Measurements from ENCODE around the gene NR6A1. TPM values are rescaled to one million over a fixed set of nuclear protein-coding genes. Genes with fewer than 3 reads are reported as not detected.

NR6A1 gene
- total and polyA plus RNA-seq, 11 donors = 0.65 to 5.7 (median 1.6) TPM

DNA sequence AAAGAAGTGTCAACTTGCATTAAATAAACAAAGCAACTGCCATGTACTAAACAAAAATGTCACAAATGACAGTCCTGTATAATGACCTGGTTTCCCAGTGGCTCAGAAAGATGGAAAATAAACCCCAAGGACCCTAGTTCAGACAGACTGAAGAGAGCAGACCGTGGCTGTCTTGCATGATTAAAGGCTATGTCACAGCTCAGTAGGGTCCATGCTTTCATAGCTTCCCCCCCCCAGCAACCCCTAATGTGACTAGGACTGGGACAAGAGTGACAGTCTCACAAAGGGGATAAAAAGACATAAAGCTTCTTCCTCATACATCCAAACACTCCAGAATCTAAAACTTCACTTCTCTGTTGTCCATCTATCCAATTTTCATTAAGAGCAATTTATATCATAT is 113.6 kb downstream of the NR6A1 start:
- no peak for TF ChIP-seq POLR2A (IDR thresholded peaks at IDR 0.05)
- ATAC-seq (no peak), DNase-seq (no peak)
- peak overlapping the region in 1 of 12 donors; percentile 64 for H3K4me3 ChIP-seq
- WGBS, 4 donors = 35 to 75% (median 66%) methylated on average over 1 of the region's 1 CpG
- H3K4me1 ChIP-seq = peaks cover 0 to 35% (median 13%) of the 10 kb centered on the region in 12 donors
- H3K27me3 ChIP-seq = no peaks in the 10 kb centered on the region
- H3K27ac ChIP-seq = peak overlapping the region in 10 of 12 donors; percentile 45 to 93 (median 83)
- intact Hi-C loops (cut with DNase I) = loop anchor here in 1 of 10 donors (5.0 kb wide), 1 partner anchor 35 kb away; no protein-coding TSS in a partner anchor
- H3K36me3 ChIP-seq = no peaks in the 10 kb centered on the region
- no peaks in the 10 kb centered on the region for H3K9me3 ChIP-seq

DNA sequence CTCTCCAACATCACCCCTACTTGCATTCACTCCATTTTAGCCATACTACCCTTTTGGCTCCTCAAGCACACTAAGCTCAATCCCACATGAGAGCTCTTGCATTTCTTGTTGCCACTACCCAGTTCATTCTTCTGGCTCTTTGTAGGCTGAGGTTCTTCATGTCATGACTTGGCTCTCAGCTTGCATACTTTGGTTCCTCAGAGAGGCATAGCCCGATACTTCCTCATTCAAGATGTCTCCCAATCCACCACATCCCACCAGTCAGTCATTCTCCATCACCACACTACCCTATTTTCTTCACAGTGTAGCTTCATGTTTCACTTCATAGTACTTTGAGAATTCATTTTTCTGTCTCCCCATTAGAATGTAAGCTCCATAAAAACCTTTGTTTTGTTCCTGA is 116.7 kb downstream of the NR6A1 start:
- Histone ChIP-seq H3K9me3 (no peaks in the 10 kb centered on the region), H3K36me3 (no peaks in the 10 kb centered on the region), H3K27ac (no peak overlapping the region), H3K27me3 (no peaks in the 10 kb centered on the region), H3K4me1 (peaks cover 0 to 27% (median 3%) of the 10 kb centered on the region in 12 donors), H3K4me3 (no peak overlapping the region)
- no peak for DNase-seq
- WGBS, 4 donors = 70 to 87% (median 80%) methylated on average over 1 of the region's 1 CpG
- intact Hi-C loops (cut with DNase I) = no loop called here
- TF ChIP-seq POLR2A (IDR thresholded peaks at IDR 0.05) = no peak
- ATAC-seq = no peak

DNA sequence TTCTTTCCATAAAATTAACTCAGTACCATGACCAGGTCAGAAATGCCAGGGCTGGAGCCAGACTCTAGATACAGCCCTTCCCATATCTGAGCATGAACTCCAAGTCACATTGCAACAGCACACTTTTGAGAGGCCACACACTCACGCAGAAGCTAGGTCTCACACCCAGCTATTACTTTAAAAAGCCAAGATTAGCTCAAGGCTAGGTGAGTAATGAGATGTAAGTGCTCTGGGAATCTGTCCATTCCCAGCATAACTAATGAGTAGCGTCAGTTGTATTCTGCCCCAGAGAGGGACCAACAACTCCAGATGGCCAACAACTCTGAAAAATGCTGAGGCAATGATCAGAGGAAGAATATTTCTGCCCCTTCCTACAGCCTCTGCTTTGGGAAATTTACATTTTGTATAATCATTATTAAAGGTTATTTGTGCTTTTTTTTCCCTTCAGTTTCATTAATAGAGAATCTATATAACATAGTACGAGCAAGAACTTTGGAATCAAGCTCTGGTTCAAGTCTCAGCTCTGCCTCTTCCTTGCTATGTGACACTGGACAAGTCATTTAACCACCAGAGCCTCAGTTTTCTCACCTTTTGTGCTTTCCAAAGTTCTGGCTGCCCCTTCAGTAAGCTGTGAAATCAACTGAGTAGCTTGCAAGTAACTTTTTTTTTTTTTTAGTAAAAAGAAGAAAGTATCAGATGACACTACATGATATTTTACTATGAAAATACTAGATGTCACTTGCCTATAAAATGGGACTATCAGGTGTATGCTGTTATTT is 118.3 kb downstream of the NR6A1 start:
- Histone ChIP-seq H3K4me3 (no peak overlapping the region), H3K36me3 (no peaks in the 10 kb centered on the region), H3K27ac (peak overlapping the region in 8 of 12 donors; percentile 27 to 59 (median 44)), H3K4me1 (peaks cover 0 to 24% (median under 1%) of the 10 kb centered on the region in 12 donors), H3K27me3 (no peaks in the 10 kb centered on the region), H3K9me3 (no peaks in the 10 kb centered on the region)
- intact Hi-C loops (cut with DNase I) = no loop called here
- ATAC-seq (peak; percentile 67 to 95 (median 90)), DNase-seq (peak in 3 of 5 donors; percentile 9 to 38 (median 28))
- 54 to 68% (median 66%) methylated on average over 3 of the region's 3 CpGs for WGBS, 4 donors
- no peak for TF ChIP-seq POLR2A (IDR thresholded peaks at IDR 0.05)
- TF ChIP-seq, protein P1, sequence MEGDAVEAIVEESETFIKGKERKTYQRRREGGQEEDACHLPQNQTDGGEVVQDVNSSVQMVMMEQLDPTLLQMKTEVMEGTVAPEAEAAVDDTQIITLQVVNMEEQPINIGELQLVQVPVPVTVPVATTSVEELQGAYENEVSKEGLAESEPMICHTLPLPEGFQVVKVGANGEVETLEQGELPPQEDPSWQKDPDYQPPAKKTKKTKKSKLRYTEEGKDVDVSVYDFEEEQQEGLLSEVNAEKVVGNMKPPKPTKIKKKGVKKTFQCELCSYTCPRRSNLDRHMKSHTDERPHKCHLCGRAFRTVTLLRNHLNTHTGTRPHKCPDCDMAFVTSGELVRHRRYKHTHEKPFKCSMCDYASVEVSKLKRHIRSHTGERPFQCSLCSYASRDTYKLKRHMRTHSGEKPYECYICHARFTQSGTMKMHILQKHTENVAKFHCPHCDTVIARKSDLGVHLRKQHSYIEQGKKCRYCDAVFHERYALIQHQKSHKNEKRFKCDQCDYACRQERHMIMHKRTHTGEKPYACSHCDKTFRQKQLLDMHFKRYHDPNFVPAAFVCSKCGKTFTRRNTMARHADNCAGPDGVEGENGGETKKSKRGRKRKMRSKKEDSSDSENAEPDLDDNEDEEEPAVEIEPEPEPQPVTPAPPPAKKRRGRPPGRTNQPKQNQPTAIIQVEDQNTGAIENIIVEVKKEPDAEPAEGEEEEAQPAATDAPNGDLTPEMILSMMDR (IDR thresholded peaks at IDR 0.05) = no peak

DNA sequence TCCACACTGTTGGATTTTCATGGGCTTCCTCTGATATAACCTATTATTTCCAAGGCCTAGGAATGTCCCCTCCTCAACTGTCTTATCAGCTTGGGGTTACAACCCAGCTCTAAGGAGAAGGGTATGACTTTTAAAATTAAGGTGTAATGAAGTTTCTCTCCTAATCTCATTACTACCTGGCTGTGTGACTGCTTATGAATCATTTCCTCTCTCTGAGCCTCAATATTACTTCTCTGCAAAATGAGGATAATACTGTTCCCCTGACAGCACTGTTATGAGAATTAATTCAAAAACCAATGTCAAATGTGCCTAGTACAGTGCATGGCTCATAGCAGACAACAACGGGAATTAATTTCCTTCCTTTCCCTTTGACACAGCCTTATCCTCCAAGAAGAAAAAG is 118.9 kb downstream of the NR6A1 start:
- intact Hi-C loops (cut with DNase I) = no loop called here
- Histone ChIP-seq H3K36me3 (no peaks in the 10 kb centered on the region), H3K4me1 (peaks cover 0 to 19% (median 0%) of the 10 kb centered on the region in 12 donors), H3K4me3 (no peak overlapping the region), H3K27ac (peak overlapping the region in 7 of 12 donors; percentile 7 to 59 (median 54)), H3K9me3 (no peaks in the 10 kb centered on the region), H3K27me3 (no peaks in the 10 kb centered on the region)
- 55 to 68% (median 59%) methylated on average over 1 of the region's 1 CpG for WGBS, 4 donors
- no peak for DNase-seq
- ATAC-seq = no peak
- no peak for TF ChIP-seq POLR2A (IDR thresholded peaks at IDR 0.05)
- TF ChIP-seq, protein P1 (IDR thresholded peaks at IDR 0.05) = no peak

DNA sequence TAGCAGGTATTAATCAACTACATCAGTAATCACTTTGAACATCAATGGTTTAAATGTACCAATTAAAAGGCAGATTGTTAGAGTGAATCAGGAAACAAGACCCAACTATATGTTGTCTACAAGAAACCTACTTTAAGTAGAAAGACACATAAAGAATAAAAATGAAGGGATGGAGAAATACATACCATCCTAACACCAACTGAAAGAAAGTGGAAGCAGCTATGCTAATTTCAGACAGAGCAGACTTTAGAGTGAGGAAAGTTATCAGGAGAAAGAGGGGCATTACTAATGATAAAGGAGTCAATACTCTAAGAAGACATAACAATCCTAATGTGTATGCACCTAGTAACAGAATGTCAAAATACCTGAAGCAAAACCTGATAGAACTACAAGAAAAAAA is 125.8 kb downstream of the NR6A1 start:
- Histone ChIP-seq H3K27me3 (no peaks in the 10 kb centered on the region), H3K4me3 (no peak overlapping the region), H3K4me1 (no peaks in the 10 kb centered on the region), H3K36me3 (no peaks in the 10 kb centered on the region), H3K9me3 (peaks cover 0 to 6% (median 0%) of the 10 kb centered on the region in 12 donors), H3K27ac (no peak overlapping the region)
- no peak for DNase-seq
- intact Hi-C loops (cut with DNase I) = no loop called here
- no peak for TF ChIP-seq POLR2A (IDR thresholded peaks at IDR 0.05)
- no peak for ATAC-seq
